Mononuclear cell (primary cell): ENCODE results near the gene GGCT. TPM values are rescaled to one million over a fixed set of nuclear protein-coding genes. Genes with fewer than 3 reads are reported as not detected.

Experiments
- H3K27me3 ChIP-seq: 2 replicates; pipeline ENCODE4 v1.6.0; 2011; ENCODE audit warnings: low read length, control low read depth; ENCODE audit not compliant: insufficient read depth
- H3K4me1 ChIP-seq: 2 replicates; pipeline ENCODE4 v1.5.1; 2011; ENCODE audit warnings: mild to moderate bottlenecking, low read length, control low read depth; ENCODE audit not compliant: insufficient read depth
- H3K4me3 ChIP-seq: 2 replicates; pipeline ENCODE4 v1.5.1; 2011; ENCODE audit warnings: mild to moderate bottlenecking, low read length, moderate library complexity
- H3K9me3 ChIP-seq: 2 replicates; pipeline ENCODE4 v1.5.1; 2011; ENCODE audit warnings: low read depth, mild to moderate bottlenecking, control low read depth, low read length
- total RNA-seq: library from RNA; depleted of rRNA; stranded (reverse); fragments of >200 nt; gene quantifications from one replicate; pipeline ENCODE4 v1.2.3, GENCODE V29; 2012

The GGCT gene
- total RNA-seq, 1 donor = 6.6 TPM

DNA sequence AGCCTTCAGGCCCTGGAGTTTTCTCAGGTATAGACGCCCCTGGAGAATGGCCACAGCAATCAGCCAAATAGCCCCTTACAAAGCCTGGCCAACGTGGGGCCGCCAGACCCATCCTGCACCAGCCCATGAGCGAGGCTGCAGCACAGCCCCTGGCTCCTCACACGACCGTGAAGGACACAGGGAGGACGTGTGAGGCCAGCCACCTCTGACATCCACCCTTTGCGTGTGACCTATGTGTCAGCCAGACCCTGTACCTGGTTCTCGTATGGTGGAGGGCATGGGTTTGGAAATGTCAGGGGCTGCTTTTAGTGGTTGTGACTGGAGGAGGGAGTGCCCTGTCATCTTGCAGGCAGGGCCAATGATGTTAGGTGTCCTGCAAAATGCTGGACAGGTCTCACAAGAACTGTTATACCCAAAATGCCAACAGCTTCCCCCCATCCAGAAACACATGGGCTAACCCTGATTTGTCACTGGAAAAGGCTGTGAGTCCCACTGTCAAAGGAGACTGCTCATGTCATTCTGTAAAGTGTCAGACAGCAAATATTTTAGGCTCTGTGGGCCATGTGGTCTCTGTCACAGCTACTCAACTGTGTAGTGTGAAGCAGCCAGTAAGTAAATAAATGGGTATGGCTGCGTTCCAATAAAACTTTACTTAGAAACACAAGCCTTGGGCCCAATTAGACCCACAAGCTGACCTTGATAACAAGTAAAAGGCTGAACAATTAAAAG lies 56.0 kb downstream of the GGCT start:
- H3K9me3 ChIP-seq = no peaks in the 10 kb centered on the region
- H3K27me3 ChIP-seq = no peaks in the 10 kb centered on the region

GRCh38 chr7:30447466-30447865 lies 57.2 kb downstream of the GGCT start:
- H3K4me1 ChIP-seq = peaks cover 11% of the 10 kb centered on the region
- no peaks in the 10 kb centered on the region for H3K27me3 ChIP-seq
- H3K4me3 ChIP-seq = no peak overlapping the region
- H3K9me3 ChIP-seq = no peaks in the 10 kb centered on the region

More for the DNA sequence above, 56.0 kb downstream of the GGCT start:
- Histone ChIP-seq H3K4me1 (peaks cover 11% of the 10 kb centered on the region), H3K4me3 (no peak overlapping the region)

Other genes starting within 250 kb of the GGCT start
- gene ZNRF2, start 220.2 kb downstream of the GGCT start, total RNA-seq = 34.1 TPM
- gene NOD1, start 26.0 kb downstream of the GGCT start, total RNA-seq = 9.2 TPM
- 74.0 TPM for gene GARS1, start 90.0 kb upstream of the GGCT start, total RNA-seq
- not detected for gene CRHR2, start 177.6 kb upstream of the GGCT start, total RNA-seq
- 0.52 TPM for gene INMT, start 247.3 kb upstream of the GGCT start, total RNA-seq